DOHH2 (cell line): ENCODE results near the gene ARL15.

ENCODE experiments used
- H3F3A ChIP-seq: fragments of 200-600 bp; sonication (generic), shearing (Covaris generic); 2 replicates; pipeline ENCODE4 v1.6.0; 2016; ENCODE audit warnings: antibody characterized with exemption, mild to moderate bottlenecking; ENCODE audit not compliant: control insufficient read depth, insufficient read depth
- H3K27ac ChIP-seq: fragments of 200-600 bp; sonication (generic); 2 replicates; pipeline ENCODE4 v1.5.1; 2014; ENCODE audit warnings: low read depth, mild to moderate bottlenecking, low read length, moderate library complexity
- H3K27me3 ChIP-seq: fragments of 200-600 bp; sonication (generic); 2 replicates; pipeline ENCODE4 v1.6.1; 2014; ENCODE audit warnings: mild to moderate bottlenecking, low read length, mixed read lengths; ENCODE audit not compliant: control insufficient read depth
- H3K36me3 ChIP-seq: fragments of 200-600 bp; sonication (generic); 2 replicates; pipeline ENCODE4 v1.6.1; 2014; ENCODE audit warnings: mild to moderate bottlenecking, low read length, moderate library complexity, mixed read lengths; ENCODE audit not compliant: control insufficient read depth
- H3K4me1 ChIP-seq: fragments of 200-600 bp; sonication (generic); 2 replicates; pipeline ENCODE4 v1.6.1; 2014; ENCODE audit warnings: mild to moderate bottlenecking, low read length, mixed read lengths; ENCODE audit not compliant: control insufficient read depth
- H3K4me2 ChIP-seq: fragments of 200-600 bp; sonication (generic); 2 replicates; pipeline ENCODE4 v1.6.0; 2014; ENCODE audit warnings: mild to moderate bottlenecking, low read length, moderate library complexity
- H3K4me3 ChIP-seq: fragments of 200-600 bp; sonication (generic); 2 replicates; pipeline ENCODE4 v1.5.1; 2014; ENCODE audit warnings: mild to moderate bottlenecking, low read length, mixed read lengths
- H3K79me2 ChIP-seq: fragments of 200-600 bp; sonication (generic); 2 replicates; pipeline ENCODE4 v1.6.1; 2014; ENCODE audit warnings: mild to moderate bottlenecking, low read length, mixed read lengths; ENCODE audit not compliant: control insufficient read depth
- H3K9me2 ChIP-seq: fragments of 200-600 bp; sonication (generic); replicated peaks from 2 replicates; pipeline ENCODE4 v1.6.1; 2014; ENCODE audit warnings: mild to moderate bottlenecking, low read length, mixed read lengths; ENCODE audit not compliant: control insufficient read depth
- H3K9me3 ChIP-seq: fragments of 200-600 bp; sonication (generic); 2 replicates; pipeline ENCODE4 v1.6.1; 2014; ENCODE audit warnings: antibody characterized with exemption, low read length, mixed read lengths; ENCODE audit not compliant: control insufficient read depth, insufficient read depth
- H4K20me1 ChIP-seq: fragments of 200-600 bp; sonication (generic); 2 replicates; pipeline ENCODE4 v1.6.0; 2014; ENCODE audit warnings: low read depth, mild to moderate bottlenecking, antibody characterized with exemption, low read length, moderate library complexity; ENCODE audit not compliant: control insufficient read depth, insufficient read depth
- EZH2phosphoT487 ChIP-seq: fragments of 200-600 bp; sonication (generic); IDR thresholded peaks from 2 replicates; pipeline ENCODE4 v1.6.1; 2017; ENCODE audit warnings: borderline replicate concordance, mild to moderate bottlenecking, antibody characterized with exemption, low read length, moderate library complexity, mixed read lengths
- TF ChIP-seq, protein P1 (sequence below): fragments of 200-600 bp; sonication (generic); IDR thresholded peaks from one replicate; pipeline ENCODE4 v1.5.1; 2014; ENCODE audit warnings: antibody characterized with exemption, mild to moderate bottlenecking, low read depth, low read length; ENCODE audit not compliant: poor library complexity, severe bottlenecking

ARL15 gene

DNA sequence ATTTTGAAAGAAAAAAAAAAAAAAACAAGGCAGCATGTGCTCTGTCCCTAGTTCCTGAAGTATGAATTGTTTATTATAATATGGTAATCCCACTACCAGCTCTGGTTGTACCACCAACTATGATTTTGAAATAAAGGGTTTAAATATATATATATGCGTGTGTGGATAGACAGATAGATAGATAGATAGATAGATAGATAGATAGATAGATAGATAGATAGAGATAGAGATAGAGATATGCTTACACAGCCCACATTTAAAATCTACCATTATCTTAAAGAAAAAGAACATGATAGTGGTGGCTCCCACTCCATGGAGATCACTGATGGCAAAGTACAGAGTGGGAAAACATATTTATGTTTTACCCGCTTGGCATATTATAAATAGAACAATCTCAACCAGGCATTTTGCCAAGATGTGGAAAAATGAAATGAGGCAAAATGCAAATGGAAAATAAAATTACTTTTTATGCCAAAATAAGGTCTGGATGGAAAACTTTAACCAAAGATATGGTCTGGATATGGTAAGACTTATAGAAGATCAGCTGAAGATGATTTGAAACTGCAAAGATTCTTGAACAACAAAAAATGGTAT is 170.0 kb downstream of the ARL15 start:
- H3K9me3 ChIP-seq: no peaks in the 10 kb centered on the region
- H3F3A ChIP-seq: no peaks in the 10 kb centered on the region
- H3K4me1 ChIP-seq: no peaks in the 10 kb centered on the region
- TF ChIP-seq, protein P1, sequence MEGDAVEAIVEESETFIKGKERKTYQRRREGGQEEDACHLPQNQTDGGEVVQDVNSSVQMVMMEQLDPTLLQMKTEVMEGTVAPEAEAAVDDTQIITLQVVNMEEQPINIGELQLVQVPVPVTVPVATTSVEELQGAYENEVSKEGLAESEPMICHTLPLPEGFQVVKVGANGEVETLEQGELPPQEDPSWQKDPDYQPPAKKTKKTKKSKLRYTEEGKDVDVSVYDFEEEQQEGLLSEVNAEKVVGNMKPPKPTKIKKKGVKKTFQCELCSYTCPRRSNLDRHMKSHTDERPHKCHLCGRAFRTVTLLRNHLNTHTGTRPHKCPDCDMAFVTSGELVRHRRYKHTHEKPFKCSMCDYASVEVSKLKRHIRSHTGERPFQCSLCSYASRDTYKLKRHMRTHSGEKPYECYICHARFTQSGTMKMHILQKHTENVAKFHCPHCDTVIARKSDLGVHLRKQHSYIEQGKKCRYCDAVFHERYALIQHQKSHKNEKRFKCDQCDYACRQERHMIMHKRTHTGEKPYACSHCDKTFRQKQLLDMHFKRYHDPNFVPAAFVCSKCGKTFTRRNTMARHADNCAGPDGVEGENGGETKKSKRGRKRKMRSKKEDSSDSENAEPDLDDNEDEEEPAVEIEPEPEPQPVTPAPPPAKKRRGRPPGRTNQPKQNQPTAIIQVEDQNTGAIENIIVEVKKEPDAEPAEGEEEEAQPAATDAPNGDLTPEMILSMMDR: no peak
- no peak for TF ChIP-seq EZH2phosphoT487
- H3K27ac ChIP-seq: no peak overlapping the region
- no peaks in the 10 kb centered on the region for H3K9me2 ChIP-seq
- H3K79me2 ChIP-seq: no peaks in the 10 kb centered on the region
- no peaks in the 10 kb centered on the region for H3K36me3 ChIP-seq
- no peaks in the 10 kb centered on the region for H3K27me3 ChIP-seq
- H3K4me3 ChIP-seq: no peak overlapping the region
- H4K20me1 ChIP-seq: no peaks in the 10 kb centered on the region
- H3K4me2 ChIP-seq: no peak overlapping the region

DNA sequence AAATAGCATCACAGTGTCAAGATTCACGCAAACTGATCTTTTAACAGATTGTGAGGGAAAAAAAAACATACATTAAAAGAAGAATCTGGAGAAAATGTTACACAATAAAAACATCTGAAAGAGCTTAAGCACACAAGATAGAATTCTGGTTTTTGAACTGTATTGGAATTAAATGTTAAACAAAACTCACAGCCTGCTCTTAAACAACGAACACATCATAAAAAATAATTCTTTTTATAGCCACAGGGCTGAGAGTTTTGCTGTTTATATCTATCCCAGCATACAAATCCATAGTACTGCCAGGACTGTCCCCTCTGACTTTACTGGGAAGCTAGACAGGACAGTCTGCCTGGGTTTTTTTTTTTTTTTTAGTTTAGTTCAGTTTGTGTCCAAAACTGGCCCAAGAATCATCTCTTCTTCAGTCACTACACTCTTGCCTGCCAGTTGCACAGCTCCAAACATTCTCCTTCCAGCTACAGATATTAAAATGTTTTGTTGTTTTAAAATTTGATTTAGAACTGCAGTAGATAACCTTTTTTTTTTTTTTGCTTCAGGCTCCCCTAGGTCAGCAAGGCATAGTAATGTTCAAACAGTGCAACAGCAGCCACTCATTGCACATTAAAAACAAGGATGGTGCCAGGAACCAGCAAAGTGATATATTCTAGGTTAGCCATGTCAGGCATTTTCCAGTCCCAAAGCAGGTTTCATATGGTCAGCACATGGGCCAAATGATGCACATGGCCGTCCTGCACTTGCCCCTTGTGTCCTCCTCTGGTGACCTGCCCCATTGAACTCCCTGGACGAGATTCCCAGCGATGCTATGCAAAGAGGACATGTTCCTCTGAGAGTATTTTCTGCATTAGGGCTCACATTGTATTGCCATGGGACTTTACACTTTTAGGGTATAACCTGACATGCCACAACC is 173.6 kb downstream of the ARL15 start:
- no peaks in the 10 kb centered on the region for H3K79me2 ChIP-seq
- no peaks in the 10 kb centered on the region for H4K20me1 ChIP-seq
- TF ChIP-seq, protein P1: no peak
- TF ChIP-seq EZH2phosphoT487: no peak
- H3K4me3 ChIP-seq: no peak overlapping the region
- H3K27me3 ChIP-seq: no peaks in the 10 kb centered on the region
- no peaks in the 10 kb centered on the region for H3K4me1 ChIP-seq
- no peaks in the 10 kb centered on the region for H3K9me3 ChIP-seq
- no peaks in the 10 kb centered on the region for H3F3A ChIP-seq
- no peaks in the 10 kb centered on the region for H3K9me2 ChIP-seq
- H3K27ac ChIP-seq: no peak overlapping the region
- H3K36me3 ChIP-seq: no peaks in the 10 kb centered on the region
- H3K4me2 ChIP-seq: no peak overlapping the region

DNA sequence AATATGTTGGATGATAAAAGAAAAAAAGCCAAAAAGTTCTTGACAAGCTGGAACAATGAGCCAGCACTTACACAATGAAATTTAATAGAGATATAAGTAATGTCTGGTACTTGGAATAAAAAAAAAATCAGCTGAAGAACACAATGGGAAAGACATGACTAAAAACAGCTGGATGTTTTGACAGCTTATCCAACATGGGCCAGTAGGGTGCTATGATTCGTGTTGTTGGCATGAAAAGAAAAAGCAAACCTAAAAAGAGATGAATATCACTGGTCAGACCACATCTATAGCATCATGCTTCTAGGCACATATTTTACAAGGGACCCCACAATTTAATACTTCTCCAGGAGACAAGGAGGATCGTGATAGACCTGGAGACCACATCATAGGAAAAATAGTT is 175.3 kb downstream of the ARL15 start:
- Histone ChIP-seq H3K4me2 (no peak overlapping the region), H3K36me3 (no peaks in the 10 kb centered on the region), H3K27me3 (no peaks in the 10 kb centered on the region), H4K20me1 (no peaks in the 10 kb centered on the region), H3K9me2 (no peaks in the 10 kb centered on the region), H3F3A (no peaks in the 10 kb centered on the region), H3K4me3 (no peak overlapping the region), H3K27ac (no peak overlapping the region), H3K4me1 (no peaks in the 10 kb centered on the region), H3K9me3 (no peaks in the 10 kb centered on the region), H3K79me2 (no peaks in the 10 kb centered on the region)
- TF ChIP-seq, protein P1: no peak
